ENCODE results near the gene LONP2.
"Not testable (repeated sequence)": the region's sequence is repeated elsewhere in the genome, so short reads cannot be mapped to it uniquely, and the experiment has no call there.

Gene LONP2

DNA sequence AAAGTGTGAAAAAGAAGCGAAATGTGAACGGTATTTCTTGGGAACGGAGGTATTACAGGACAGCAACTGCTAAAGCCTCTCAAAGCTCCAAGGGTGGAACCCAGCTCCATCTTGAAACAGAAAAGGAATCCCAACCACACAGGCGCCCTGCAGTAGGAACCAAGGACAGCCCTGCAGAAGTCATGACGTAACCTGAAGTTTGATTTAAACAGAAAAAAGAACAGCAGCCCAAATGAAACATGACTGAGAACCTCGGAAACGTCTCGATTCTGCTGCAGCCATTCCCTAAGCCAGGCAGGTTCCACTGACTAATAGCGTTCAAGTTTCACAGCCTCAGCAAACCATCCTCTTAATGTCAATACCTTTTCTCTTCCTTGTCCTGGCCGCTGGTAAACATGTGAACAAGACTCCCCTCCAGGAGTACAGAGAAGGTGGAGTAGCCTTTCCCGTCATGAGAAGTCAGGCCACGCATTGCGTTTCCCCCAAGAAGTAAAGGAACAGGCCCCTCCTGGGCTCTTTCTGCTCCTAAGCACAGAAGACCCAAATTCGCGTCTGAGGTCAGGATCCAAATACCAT is 121.0 kb downstream of the LONP2 start:
- DNase-seq (ENCODE audit: low spot score) = no peak
- in situ Hi-C loops (cut with MboI; ENCODE audit: low pct_unique_long_range_greater_than_20kb, low sequenced_read_pairs, unreplicated experiment) = no loop called here

DNA sequence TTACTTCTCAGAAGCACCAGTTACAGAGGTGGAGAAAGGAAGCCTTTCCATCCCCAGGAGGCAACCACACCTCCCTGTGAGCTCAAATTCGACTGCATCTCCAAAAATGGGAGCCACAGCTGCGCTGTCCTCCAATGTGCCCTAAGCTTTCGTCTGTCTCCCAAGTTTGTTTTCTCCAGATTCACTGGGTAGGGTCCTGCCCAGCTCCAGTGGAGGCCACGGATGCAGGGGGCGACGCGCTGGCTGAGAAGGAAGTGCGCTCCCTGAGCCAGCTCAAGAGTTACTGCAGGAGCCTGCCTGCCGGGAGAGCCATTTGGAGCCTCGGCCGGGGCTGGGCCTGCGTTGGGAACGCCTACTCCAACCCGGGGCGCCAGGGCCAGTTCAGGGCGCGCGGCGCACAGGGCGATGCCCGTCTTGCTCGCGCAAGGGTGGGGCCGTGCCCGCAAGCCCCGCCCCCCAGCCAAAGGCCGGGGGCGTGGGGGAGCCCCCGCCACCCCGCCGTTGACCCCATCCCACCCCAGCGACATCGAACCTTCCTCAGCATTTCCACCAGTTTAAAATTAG is 121.6 kb downstream of the LONP2 start:
- in situ Hi-C loops (cut with MboI; ENCODE audit: low pct_unique_long_range_greater_than_20kb, low sequenced_read_pairs, unreplicated experiment) = no loop called here
- peak; percentile 83 for DNase-seq (ENCODE audit: low spot score)
- TF ChIP-seq, protein P1, sequence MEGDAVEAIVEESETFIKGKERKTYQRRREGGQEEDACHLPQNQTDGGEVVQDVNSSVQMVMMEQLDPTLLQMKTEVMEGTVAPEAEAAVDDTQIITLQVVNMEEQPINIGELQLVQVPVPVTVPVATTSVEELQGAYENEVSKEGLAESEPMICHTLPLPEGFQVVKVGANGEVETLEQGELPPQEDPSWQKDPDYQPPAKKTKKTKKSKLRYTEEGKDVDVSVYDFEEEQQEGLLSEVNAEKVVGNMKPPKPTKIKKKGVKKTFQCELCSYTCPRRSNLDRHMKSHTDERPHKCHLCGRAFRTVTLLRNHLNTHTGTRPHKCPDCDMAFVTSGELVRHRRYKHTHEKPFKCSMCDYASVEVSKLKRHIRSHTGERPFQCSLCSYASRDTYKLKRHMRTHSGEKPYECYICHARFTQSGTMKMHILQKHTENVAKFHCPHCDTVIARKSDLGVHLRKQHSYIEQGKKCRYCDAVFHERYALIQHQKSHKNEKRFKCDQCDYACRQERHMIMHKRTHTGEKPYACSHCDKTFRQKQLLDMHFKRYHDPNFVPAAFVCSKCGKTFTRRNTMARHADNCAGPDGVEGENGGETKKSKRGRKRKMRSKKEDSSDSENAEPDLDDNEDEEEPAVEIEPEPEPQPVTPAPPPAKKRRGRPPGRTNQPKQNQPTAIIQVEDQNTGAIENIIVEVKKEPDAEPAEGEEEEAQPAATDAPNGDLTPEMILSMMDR (IDR thresholded peaks at IDR 0.05; ENCODE audit: extremely low read depth, insufficient read depth, missing control alignments) = no peak

More for the DNA sequence above, 121.0 kb downstream of the LONP2 start:
- TF ChIP-seq, protein P1 (IDR thresholded peaks at IDR 0.05; ENCODE audit: extremely low read depth, insufficient read depth, missing control alignments) = no peak

- DNase-seq (ENCODE audit: low spot score) = peak; percentile 75
- TF ChIP-seq, protein P1 (IDR thresholded peaks at IDR 0.05; ENCODE audit: extremely low read depth, insufficient read depth, missing control alignments) = no peak
- in situ Hi-C loops (cut with MboI; ENCODE audit: low pct_unique_long_range_greater_than_20kb, low sequenced_read_pairs, unreplicated experiment) = no loop called here
Observed at GRCh38 chr16:48366165-48367093, 122.3 kb downstream of the LONP2 start.

DNA sequence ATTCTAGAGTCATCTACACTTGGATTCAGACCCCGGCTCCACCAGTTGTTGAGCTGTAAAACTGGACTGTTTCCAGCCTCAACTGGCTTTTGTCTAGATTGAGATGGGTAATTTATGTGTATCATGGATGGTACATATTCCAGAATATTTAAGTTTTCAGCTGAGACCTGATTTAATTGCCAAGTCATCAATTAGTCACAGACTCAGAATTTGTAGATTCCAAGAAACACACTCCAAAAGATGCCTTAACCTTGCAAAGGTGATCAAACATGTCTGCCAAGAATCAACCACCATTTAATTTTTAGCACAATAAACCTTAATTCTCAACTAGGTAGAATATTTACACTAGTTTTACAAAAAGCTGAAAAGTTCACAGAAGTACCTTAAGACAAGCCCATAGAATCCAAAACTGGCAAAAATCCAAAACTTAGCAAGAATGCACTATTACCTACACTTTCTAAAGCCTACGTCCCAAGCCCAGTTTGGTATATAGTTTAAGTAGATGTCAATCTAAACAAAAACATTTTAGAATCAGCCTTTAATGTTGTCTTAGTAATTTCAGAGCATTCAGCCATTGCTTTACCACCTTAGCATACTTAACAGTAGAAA is 123.4 kb downstream of the LONP2 start:
- DNase-seq (ENCODE audit: low spot score) = no peak
- in situ Hi-C loops (cut with MboI; ENCODE audit: low pct_unique_long_range_greater_than_20kb, low sequenced_read_pairs, unreplicated experiment) = no loop called here
- TF ChIP-seq, protein P1 (IDR thresholded peaks at IDR 0.05; ENCODE audit: extremely low read depth, insufficient read depth, missing control alignments) = no peak

DNA sequence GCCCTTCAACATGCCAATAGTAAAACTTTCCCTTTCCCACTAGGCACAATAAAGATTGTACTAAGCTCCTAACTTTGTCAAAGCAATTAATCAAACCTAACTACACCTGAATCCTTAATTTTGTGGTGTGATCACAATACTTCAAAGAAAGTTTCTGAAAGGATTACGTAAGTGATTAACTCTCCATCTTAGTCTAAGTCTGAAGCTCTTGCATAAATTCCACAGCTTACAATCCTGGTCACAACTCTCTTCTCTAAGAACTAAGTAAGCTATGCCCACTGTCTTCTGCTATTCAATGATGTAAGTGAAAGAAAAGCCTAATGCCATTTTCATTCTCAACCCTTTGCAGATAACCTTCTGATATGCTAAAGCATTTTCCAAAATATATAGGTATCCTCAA is 125.7 kb downstream of the LONP2 start:
- in situ Hi-C loops (cut with MboI; ENCODE audit: low pct_unique_long_range_greater_than_20kb, low sequenced_read_pairs, unreplicated experiment) = no loop called here
- TF ChIP-seq, protein P1 (IDR thresholded peaks at IDR 0.05; ENCODE audit: extremely low read depth, insufficient read depth, missing control alignments) = no peak
- no peak for DNase-seq (ENCODE audit: low spot score)

GRCh38 chr16:48370229-48370628 is 126.1 kb downstream of the LONP2 start:
- in situ Hi-C loops (cut with MboI; ENCODE audit: low pct_unique_long_range_greater_than_20kb, low sequenced_read_pairs, unreplicated experiment) = no loop called here
- TF ChIP-seq, protein P1 (IDR thresholded peaks at IDR 0.05; ENCODE audit: extremely low read depth, insufficient read depth, missing control alignments) = no peak
- DNase-seq (ENCODE audit: low spot score) = no peak

- in situ Hi-C loops (cut with MboI; ENCODE audit: low pct_unique_long_range_greater_than_20kb, low sequenced_read_pairs, unreplicated experiment); DNase-seq (ENCODE audit: low spot score): not testable (repeated sequence)
Observed at GRCh38 chr16:48370668-48371392, 126.7 kb downstream of the LONP2 start.
